NCI-H1694 treated with DMSO at 0.1 percent for 48 hours (cell line): Measurements from ENCODE around the gene MRPL49.
"Not testable (repeated sequence)": the region's sequence is repeated elsewhere in the genome, so short reads cannot be mapped to it uniquely, and the experiment has no call there.

Experiments used
- DNase-seq: peaks from one replicate; lab custom pipeline; 2025; lab: John Stamatoyannopoulos, UW

The MRPL49 gene

DNA sequence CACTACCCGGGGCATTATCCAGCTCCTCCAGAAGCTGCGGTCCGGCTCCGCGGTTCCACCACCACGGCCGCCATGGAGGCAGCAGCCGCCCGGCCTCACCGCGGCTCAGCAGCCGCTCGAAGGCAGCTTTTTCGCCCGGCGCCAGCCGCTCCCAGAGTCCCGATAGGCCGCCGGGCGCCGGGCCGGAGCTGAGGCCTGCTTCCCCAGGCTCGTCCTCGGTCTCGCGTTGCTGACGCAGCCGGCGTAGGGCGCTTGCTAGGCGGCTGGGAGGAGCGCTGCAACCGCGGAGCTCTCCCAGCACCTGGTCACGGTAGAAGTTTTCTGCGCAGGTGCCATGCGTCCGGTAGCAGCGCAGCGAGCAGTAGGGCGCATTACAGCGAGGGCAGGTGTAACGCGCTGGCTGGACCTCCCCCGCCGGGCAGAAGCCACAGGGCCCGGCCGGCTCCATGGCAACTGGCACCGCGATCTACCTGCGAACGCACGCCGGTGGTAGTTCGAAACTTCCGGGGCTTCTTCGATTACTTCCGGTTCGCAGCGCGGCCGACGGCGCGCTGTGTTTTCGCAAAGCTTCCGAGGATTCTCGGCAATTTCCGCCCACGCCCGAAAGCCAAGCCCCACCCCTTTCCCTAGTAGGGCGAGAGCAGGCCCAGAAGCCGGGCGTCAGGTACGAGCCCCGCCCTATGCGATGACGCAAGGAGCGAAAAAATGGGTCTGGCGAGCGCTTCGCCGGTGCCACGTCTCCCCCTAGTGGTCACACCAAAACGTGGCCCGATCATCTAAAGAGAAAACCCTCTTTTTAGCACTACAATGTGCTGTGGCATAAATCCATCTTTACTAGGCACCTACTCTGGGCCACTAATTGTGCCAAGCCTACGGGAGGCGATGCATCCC, 4.7 kb upstream of the MRPL49 start, which contains the start of gene ZNHIT2:
Gene ZNHIT2, minus strand, starts transcription at position 496 of the 891 bp plus-strand sequence. Its CDS starts 48 bp downstream, at position 448.
- DNase-seq = peak; percentile 94

DNA sequence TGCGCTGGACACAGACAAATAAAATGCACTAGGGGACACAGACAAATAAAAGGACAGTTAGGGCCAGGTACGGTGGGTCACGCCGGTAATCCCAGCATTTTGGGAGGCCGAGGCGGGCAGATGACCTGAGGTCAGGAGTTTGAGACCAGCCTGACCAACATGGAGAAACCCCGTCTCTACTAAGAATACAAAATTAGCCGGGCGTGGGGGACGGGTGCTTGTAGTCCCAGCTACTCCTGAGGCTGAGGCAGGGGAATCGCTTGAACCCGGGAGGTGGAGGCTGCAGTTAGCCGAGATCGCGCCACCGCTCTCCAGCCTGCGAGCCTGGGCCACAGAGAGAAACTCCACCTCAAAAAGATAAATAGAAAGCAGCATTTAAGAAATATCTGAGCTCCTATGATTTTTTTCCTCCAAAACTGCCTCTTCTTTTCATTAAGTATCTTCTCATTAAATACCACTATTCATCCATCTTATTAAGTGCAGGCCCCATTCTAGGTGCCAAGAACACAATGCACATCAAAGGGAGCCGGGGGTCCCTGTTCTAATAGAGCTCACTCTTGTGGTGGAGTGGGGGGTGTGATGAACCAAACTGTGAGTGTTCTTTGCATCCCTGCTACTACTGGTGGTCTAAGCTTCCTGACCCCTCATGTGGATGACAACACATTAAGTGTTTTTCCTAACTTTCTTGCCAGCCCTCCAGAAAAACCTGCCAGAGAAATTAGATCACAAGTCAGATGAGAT, 3.9 kb upstream of the MRPL49 start:
- no peak for DNase-seq

- DNase-seq = not testable (repeated sequence)
These were observed 3.0 kb upstream of the MRPL49 start for GRCh38 chr11:65118891-65119669.

- DNase-seq = no peak
These were observed 2.5 kb upstream of the MRPL49 start for GRCh38 chr11:65119670-65119995.

DNA sequence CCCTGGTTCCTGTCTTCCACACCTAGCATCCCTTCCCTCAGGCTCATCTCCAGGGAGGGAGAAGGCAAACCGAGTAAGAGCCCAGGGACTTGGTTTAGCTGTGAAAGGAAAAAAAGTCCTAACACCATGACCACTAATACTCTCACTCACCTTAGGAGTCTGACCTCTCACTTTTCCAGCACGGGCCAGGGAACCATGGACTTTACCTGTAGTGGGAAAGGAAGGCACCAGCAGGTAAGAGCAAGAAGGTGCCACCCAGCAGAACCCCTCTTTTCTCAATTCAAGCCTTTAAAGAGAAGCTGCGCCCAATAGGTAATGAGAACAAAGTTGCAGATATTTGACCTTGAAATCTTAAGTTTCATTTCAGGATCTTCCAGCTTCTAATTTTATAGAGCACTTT, 1.3 kb upstream of the MRPL49 start:
- DNase-seq = no peak

DNA sequence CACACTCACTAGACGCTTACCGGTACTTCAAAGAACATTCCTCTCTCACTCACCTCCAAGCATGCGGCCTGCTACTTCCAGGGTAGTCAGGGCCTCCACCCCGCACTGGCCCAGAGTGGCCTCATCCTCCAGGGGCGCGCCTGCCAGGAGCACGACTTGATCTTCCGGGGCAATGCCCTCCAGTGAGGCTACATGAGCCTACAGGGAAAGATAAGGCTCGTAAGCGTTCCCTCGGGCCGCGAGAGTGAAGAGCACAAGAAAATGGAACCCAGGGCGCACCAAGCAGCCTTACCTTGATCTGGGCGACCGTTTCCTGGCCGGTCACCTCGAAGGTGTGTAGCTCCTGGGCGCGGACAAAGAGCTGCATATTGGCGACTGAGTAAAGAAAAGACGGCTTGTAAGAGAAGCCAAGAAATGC, 665 bp upstream of the MRPL49 start:
- no peak for DNase-seq

GRCh38 chr11:65124480-65125196, 2.5 kb downstream of the MRPL49 start:
- DNase-seq = no peak

GRCh38 chr11:65125197-65126056, 3.3 kb downstream of the MRPL49 start:
- no peak for DNase-seq

GRCh38 chr11:65126624-65127274, 4.6 kb downstream of the MRPL49 start:
- DNase-seq = no peak

- DNase-seq = no peak
These were observed 5.5 kb downstream of the MRPL49 start for GRCh38 chr11:65127473-65128181.

- DNase-seq = no peak
These were observed 6.3 kb downstream of the MRPL49 start for GRCh38 chr11:65128182-65129145.

DNA sequence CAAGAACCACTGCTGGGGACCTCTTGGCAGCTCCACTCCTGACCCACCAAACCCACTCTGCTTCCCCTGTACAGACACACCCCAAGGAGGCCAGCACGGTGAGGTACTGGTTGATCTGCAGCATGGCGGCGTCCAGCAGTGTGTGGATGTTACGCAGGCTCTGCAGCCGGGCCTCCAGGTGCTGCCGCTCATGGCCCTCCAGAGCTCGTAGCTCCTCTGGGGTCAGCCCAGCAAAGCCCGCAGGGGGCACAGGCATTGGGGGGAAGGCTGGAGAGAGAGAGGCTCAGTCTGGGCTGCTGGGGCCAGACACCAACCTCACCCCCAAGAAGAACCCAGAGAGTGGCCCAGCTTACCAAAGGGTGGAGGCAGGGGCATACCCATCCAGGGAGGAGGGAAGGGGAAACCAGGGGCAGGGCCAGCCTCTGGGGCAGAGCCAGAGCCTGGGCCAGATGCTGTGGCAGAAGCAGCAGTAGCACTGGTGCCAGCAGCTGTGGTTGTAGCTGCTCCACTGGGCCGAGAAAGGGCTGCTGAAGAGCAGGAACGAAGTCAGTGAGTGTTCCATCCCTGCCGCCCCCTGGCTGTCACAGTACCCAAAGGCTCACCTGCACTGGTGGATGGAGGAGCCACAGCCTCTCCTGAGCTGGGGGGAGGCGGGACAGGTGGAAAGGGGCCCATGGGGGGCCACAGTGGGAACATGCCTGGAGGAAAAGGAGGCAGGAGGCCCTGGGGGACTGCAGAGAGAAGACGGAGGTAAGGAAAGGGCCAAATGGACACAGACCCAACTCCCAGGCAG, 7.7 kb downstream of the MRPL49 start:
- no peak for DNase-seq

- no peak for DNase-seq
These were observed 8.7 kb downstream of the MRPL49 start for GRCh38 chr11:65130631-65131416.

GRCh38 chr11:65131417-65131776, 9.3 kb downstream of the MRPL49 start:
- no peak for DNase-seq

- DNase-seq = no peak
These were observed 9.7 kb downstream of the MRPL49 start for GRCh38 chr11:65131895-65132237.

GRCh38 chr11:65132238-65132987, 10.3 kb downstream of the MRPL49 start:
- no peak for DNase-seq
